ENCODE results near the gene NSL1.

NSL1 gene

GRCh38 chr1:212689196-212689725 lies 102.3 kb downstream of the NSL1 start:
- TF ChIP-seq CTCF (IDR thresholded peaks at IDR 0.05) = no peak
- Histone ChIP-seq H3K9ac (no peak overlapping the region), H3K4me3 (ENCODE audit: low read depth, low read length) (no peak overlapping the region), H3K4me1 (no peaks in the 10 kb centered on the region), H3K36me3 (ENCODE audit: control insufficient read depth, insufficient read depth, low read length) (no peaks in the 10 kb centered on the region), H3K27ac (no peak overlapping the region), H3K4me2 (ENCODE audit: low read length) (no peak overlapping the region), H2AFZ (no peak overlapping the region), H3K27me3 (ENCODE audit: control insufficient read depth, insufficient read depth, low read length) (no peaks in the 10 kb centered on the region), H3K79me2 (no peaks in the 10 kb centered on the region), H3K9me3 (ENCODE audit: control insufficient read depth, low read length) (no peaks in the 10 kb centered on the region)

DNA sequence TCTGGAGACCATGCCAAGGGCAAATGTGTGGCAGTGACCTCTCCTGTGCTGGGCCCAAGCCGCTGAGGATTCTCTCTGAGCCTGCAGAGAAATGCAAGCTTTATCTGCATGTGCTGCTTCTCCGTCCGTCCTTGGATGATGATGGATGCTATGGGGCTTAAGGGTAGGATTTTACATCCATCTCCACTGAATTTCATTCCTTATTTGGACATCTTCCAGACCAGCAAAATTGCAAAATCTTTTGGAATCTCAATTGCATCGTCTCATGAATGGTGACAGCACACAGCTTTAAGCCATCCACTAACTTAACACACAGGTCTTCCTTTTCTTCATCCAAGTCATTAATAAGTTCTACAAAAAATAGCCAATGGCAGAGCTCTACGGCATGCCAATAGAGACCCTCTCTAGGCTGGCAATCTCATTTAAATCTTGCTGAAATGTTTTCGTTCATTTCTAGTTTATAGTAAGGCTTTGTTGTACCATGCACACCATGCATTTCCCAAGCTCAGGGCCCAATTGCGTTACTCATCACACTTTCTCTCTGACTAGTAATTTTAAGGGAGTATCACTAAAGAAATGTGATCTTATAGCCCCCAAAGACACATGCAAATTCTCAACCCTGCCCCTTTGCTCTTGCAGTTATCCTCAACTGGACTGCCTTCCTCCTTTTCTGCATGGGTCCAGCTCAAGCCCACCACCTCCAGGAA lies 103.1 kb downstream of the NSL1 start:
- H3K79me2 ChIP-seq = no peaks in the 10 kb centered on the region
- no peaks in the 10 kb centered on the region for H3K36me3 ChIP-seq (ENCODE audit: control insufficient read depth, insufficient read depth, low read length)
- no peak overlapping the region for H3K4me3 ChIP-seq (ENCODE audit: low read depth, low read length)
- no peaks in the 10 kb centered on the region for H3K9me3 ChIP-seq (ENCODE audit: control insufficient read depth, low read length)
- no peak overlapping the region for H3K27ac ChIP-seq
- no peaks in the 10 kb centered on the region for H3K4me1 ChIP-seq
- no peak overlapping the region for H3K9ac ChIP-seq
- H3K27me3 ChIP-seq (ENCODE audit: control insufficient read depth, insufficient read depth, low read length) = no peaks in the 10 kb centered on the region
- TF ChIP-seq CTCF (IDR thresholded peaks at IDR 0.05) = no peak
- H2AFZ ChIP-seq = no peak overlapping the region
- no peak overlapping the region for H3K4me2 ChIP-seq (ENCODE audit: low read length)

GRCh38 chr1:212687811-212688210 lies 103.8 kb downstream of the NSL1 start:
- H3K4me3 ChIP-seq (ENCODE audit: low read depth, low read length) = no peak overlapping the region

GRCh38 chr1:212686591-212686990 lies 105.0 kb downstream of the NSL1 start:
- Histone ChIP-seq H3K9ac (no peak overlapping the region), H3K27ac (no peak overlapping the region), H2AFZ (no peak overlapping the region), H3K27me3 (ENCODE audit: control insufficient read depth, insufficient read depth, low read length) (no peaks in the 10 kb centered on the region), H3K4me2 (ENCODE audit: low read length) (no peak overlapping the region), H3K4me1 (no peaks in the 10 kb centered on the region), H3K36me3 (ENCODE audit: control insufficient read depth, insufficient read depth, low read length) (no peaks in the 10 kb centered on the region), H3K4me3 (ENCODE audit: low read depth, low read length) (no peak overlapping the region), H3K9me3 (ENCODE audit: control insufficient read depth, low read length) (no peaks in the 10 kb centered on the region), H3K79me2 (no peaks in the 10 kb centered on the region)
- no peak for TF ChIP-seq CTCF (IDR thresholded peaks at IDR 0.05)

More at GRCh38 chr1:212687811-212688210, 103.8 kb downstream of the NSL1 start:
- Histone ChIP-seq H3K27me3 (ENCODE audit: control insufficient read depth, insufficient read depth, low read length) (no peaks in the 10 kb centered on the region), H3K9ac (no peak overlapping the region), H3K27ac (no peak overlapping the region), H3K4me1 (no peaks in the 10 kb centered on the region), H3K4me2 (ENCODE audit: low read length) (no peak overlapping the region), H2AFZ (no peak overlapping the region), H3K9me3 (ENCODE audit: control insufficient read depth, low read length) (no peaks in the 10 kb centered on the region), H3K79me2 (no peaks in the 10 kb centered on the region), H3K36me3 (ENCODE audit: control insufficient read depth, insufficient read depth, low read length) (no peaks in the 10 kb centered on the region)
- no peak for TF ChIP-seq CTCF (IDR thresholded peaks at IDR 0.05)

DNA sequence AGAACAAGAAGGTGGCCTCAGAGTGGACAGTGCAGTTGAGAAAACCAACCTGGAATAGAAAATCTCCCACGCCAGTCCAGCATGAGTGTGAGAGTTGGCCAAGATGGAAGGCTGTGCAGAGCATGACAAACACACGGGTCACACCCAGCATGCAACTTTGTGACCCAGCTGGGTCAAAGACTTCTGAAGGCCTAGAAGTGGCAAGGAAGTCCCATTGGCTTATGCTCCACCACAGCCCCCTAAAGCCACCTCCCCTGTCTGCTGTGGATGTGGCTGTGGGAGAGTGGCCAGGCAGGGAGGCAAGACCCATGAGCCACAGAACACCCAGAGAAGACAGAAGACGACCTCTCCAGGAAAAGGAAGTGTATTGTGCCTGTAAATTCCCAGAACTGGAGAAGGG lies 105.5 kb downstream of the NSL1 start:
- Histone ChIP-seq H3K9ac (no peak overlapping the region), H3K4me1 (no peaks in the 10 kb centered on the region), H3K27ac (no peak overlapping the region), H3K79me2 (no peaks in the 10 kb centered on the region), H3K4me2 (ENCODE audit: low read length) (no peak overlapping the region), H3K4me3 (ENCODE audit: low read depth, low read length) (no peak overlapping the region), H3K9me3 (ENCODE audit: control insufficient read depth, low read length) (no peaks in the 10 kb centered on the region), H2AFZ (no peak overlapping the region), H3K27me3 (ENCODE audit: control insufficient read depth, insufficient read depth, low read length) (no peaks in the 10 kb centered on the region), H3K36me3 (ENCODE audit: control insufficient read depth, insufficient read depth, low read length) (no peaks in the 10 kb centered on the region)
- TF ChIP-seq CTCF (IDR thresholded peaks at IDR 0.05) = no peak
